Right atrium auricular region (tissue), 2 donors: ENCODE measurements around the gene GALNT10. TPM values are rescaled to one million over a fixed set of nuclear protein-coding genes. Genes with fewer than 3 reads are reported as not detected.

Experiments
- DNase-seq: peaks from one replicate; pipeline ENCODE4 v3.0.0-alpha.2; 2019; ENCODE audit warnings: low spot score
- H3K27ac ChIP-seq, 2 donors: fragments of 200-600 bp; sonication (generic); 1 replicate in 1 of 2; 2 replicates in 1 of 2; pipeline ENCODE4 v1.5.1; 2016 to 2019
- H3K27me3 ChIP-seq, 2 donors: fragments of 200-600 bp; sonication (generic); one replicate each; pipeline versions ENCODE4 v1.5.1 to v1.6.0; 2017 to 2019
- H3K36me3 ChIP-seq: fragments of 200-600 bp; sonication (generic); one replicate; pipeline ENCODE4 v1.5.1; 2016
- H3K4me1 ChIP-seq, 2 donors: fragments of 200-600 bp; sonication (generic); one replicate each; pipeline versions ENCODE4 v1.5.1 to v1.6.0; 2017 to 2019
- H3K4me3 ChIP-seq, 2 donors: fragments of 200-600 bp; sonication (generic); 1 replicate in 1 of 2; 2 replicates in 1 of 2; pipeline ENCODE4 v1.5.1; 2017 to 2019; ENCODE audit warnings: mild to moderate bottlenecking in 1 of 2, moderate library complexity in 1 of 2
- H3K9me3 ChIP-seq, 2 donors: fragments of 200-600 bp; sonication (generic); one replicate each; pipeline ENCODE4 v1.5.1; 2019
- CTCF ChIP-seq, 2 donors: fragments of 200-600 bp; sonication (generic); IDR thresholded peaks; one replicate each; pipeline ENCODE4 v1.5.1; 2019; ENCODE audit warnings: antibody characterized with exemption in 2 of 2
- total RNA-seq, 2 donors: library from RNA; depleted of rRNA; stranded (reverse); fragments of >200 nt; gene quantifications; one replicate each; pipeline ENCODE4 v1.1.0, GENCODE V29; 2016

Gene GALNT10
- total RNA-seq, 2 donors from 2014 or later: 13.2 to 18.4 TPM

- no peaks in the 10 kb centered on the region for H3K36me3 ChIP-seq
- no peaks in the 10 kb centered on the region for H3K27me3 ChIP-seq
- H3K4me3 ChIP-seq: no peak overlapping the region
- no peak for TF ChIP-seq CTCF (IDR thresholded peaks at IDR 0.05)
- H3K4me1 ChIP-seq: peaks cover 0 to 10% of the 10 kb centered on the region in 2 donors
- peak; percentile 66 for DNase-seq
- H3K9me3 ChIP-seq: no peaks in the 10 kb centered on the region
- no peak overlapping the region for H3K27ac ChIP-seq
Observed at GRCh38 chr5:154221371-154221896, 30.9 kb downstream of the GALNT10 start.

- no peaks in the 10 kb centered on the region for H3K27me3 ChIP-seq
- H3K4me1 ChIP-seq: peaks cover 0 to 10% of the 10 kb centered on the region in 2 donors
- H3K27ac ChIP-seq: no peak overlapping the region
- no peak for DNase-seq
- TF ChIP-seq CTCF (IDR thresholded peaks at IDR 0.05): no peak
- H3K4me3 ChIP-seq: no peak overlapping the region
- H3K36me3 ChIP-seq: no peaks in the 10 kb centered on the region
- peaks cover 0 to 8% of the 10 kb centered on the region in 2 donors for H3K9me3 ChIP-seq
Observed at GRCh38 chr5:154222414-154222813, 31.9 kb downstream of the GALNT10 start.

GRCh38 chr5:154223320-154223719 is 32.8 kb downstream of the GALNT10 start:
- H3K27ac ChIP-seq: no peak overlapping the region
- no peaks in the 10 kb centered on the region for H3K36me3 ChIP-seq
- no peak for TF ChIP-seq CTCF (IDR thresholded peaks at IDR 0.05)
- peaks cover 0 to 10% of the 10 kb centered on the region in 2 donors for H3K4me1 ChIP-seq
- no peak for DNase-seq
- no peak overlapping the region for H3K4me3 ChIP-seq
- no peaks in the 10 kb centered on the region for H3K27me3 ChIP-seq
- peaks cover 0 to 9% of the 10 kb centered on the region in 2 donors for H3K9me3 ChIP-seq

GRCh38 chr5:154227090-154227489 is 36.6 kb downstream of the GALNT10 start:
- Histone ChIP-seq H3K27ac (no peak overlapping the region), H3K36me3 (no peaks in the 10 kb centered on the region), H3K27me3 (no peaks in the 10 kb centered on the region), H3K4me3 (no peak overlapping the region), H3K4me1 (no peaks in the 10 kb centered on the region), H3K9me3 (peaks cover 0 to 9% of the 10 kb centered on the region in 2 donors)
- no peak for TF ChIP-seq CTCF (IDR thresholded peaks at IDR 0.05)
- DNase-seq: no peak

GRCh38 chr5:154228696-154229095 is 38.2 kb downstream of the GALNT10 start:
- Histone ChIP-seq H3K4me3 (no peak overlapping the region), H3K36me3 (no peaks in the 10 kb centered on the region), H3K27me3 (no peaks in the 10 kb centered on the region), H3K4me1 (no peaks in the 10 kb centered on the region), H3K9me3 (peaks cover 0 to 9% of the 10 kb centered on the region in 2 donors), H3K27ac (no peak overlapping the region)
- no peak for TF ChIP-seq CTCF (IDR thresholded peaks at IDR 0.05)
- DNase-seq: no peak

GRCh38 chr5:154230526-154230925 is 40.0 kb downstream of the GALNT10 start:
- no peaks in the 10 kb centered on the region for H3K4me1 ChIP-seq
- peaks cover 0 to 9% of the 10 kb centered on the region in 2 donors for H3K9me3 ChIP-seq
- H3K27me3 ChIP-seq: no peaks in the 10 kb centered on the region
- no peak overlapping the region for H3K4me3 ChIP-seq
- no peaks in the 10 kb centered on the region for H3K36me3 ChIP-seq
- H3K27ac ChIP-seq: no peak overlapping the region
- no peak for TF ChIP-seq CTCF (IDR thresholded peaks at IDR 0.05)
- no peak for DNase-seq
